HG03442 (cell line): ENCODE measurements around the gene HAPLN2.
A peak's percentile ranks its signal among the peaks of the same experiment; 100 is the strongest.

ENCODE experiments used
- ATAC-seq: cut with Tn5 transposase; IDR thresholded peaks from one replicate; pipeline ENCODE4 v1.9.1; 2021; ENCODE audit warnings: mild to moderate bottlenecking, moderate library complexity; ENCODE audit not compliant: unreplicated experiment

The HAPLN2 gene

GRCh38 chr1:156659988-156660751, 41.0 kb downstream of the HAPLN2 start:
- peak; percentile 45 for ATAC-seq

GRCh38 chr1:156660752-156661112, 41.5 kb downstream of the HAPLN2 start:
- ATAC-seq: peak; percentile 12

GRCh38 chr1:156662005-156662799, 43.0 kb downstream of the HAPLN2 start:
- no peak for ATAC-seq

GRCh38 chr1:156662800-156663055, 43.5 kb downstream of the HAPLN2 start:
- no peak for ATAC-seq

GRCh38 chr1:156663178-156663577, 44.0 kb downstream of the HAPLN2 start:
- no peak for ATAC-seq

GRCh38 chr1:156664046-156664766, 45.0 kb downstream of the HAPLN2 start:
- no peak for ATAC-seq

GRCh38 chr1:156664767-156665411, 45.7 kb downstream of the HAPLN2 start:
- ATAC-seq: no peak

GRCh38 chr1:156665539-156665938, 46.3 kb downstream of the HAPLN2 start:
- no peak for ATAC-seq

GRCh38 chr1:156666862-156667609, 47.8 kb downstream of the HAPLN2 start:
- no peak for ATAC-seq

- no peak for ATAC-seq
These were observed 48.4 kb downstream of the HAPLN2 start for GRCh38 chr1:156667610-156667967.

GRCh38 chr1:156667968-156668709, 48.9 kb downstream of the HAPLN2 start:
- ATAC-seq: no peak

GRCh38 chr1:156668801-156669637, 49.8 kb downstream of the HAPLN2 start:
- ATAC-seq: no peak

- no peak for ATAC-seq
These were observed 50.6 kb downstream of the HAPLN2 start for GRCh38 chr1:156669794-156670193.

GRCh38 chr1:156670359-156670758, 51.1 kb downstream of the HAPLN2 start:
- ATAC-seq: no peak

- ATAC-seq: no peak
These were observed 51.6 kb downstream of the HAPLN2 start for GRCh38 chr1:156670791-156671190.

- no peak for ATAC-seq
These were observed 52.6 kb downstream of the HAPLN2 start for GRCh38 chr1:156671804-156672203.

GRCh38 chr1:156673387-156674121, 54.3 kb downstream of the HAPLN2 start:
- ATAC-seq: no peak
